ENCODE data around the gene FXN.
"Not testable (repeated sequence)": the region's sequence is repeated elsewhere in the genome, so short reads cannot be mapped to it uniquely, and the experiment has no call there.

DNA sequence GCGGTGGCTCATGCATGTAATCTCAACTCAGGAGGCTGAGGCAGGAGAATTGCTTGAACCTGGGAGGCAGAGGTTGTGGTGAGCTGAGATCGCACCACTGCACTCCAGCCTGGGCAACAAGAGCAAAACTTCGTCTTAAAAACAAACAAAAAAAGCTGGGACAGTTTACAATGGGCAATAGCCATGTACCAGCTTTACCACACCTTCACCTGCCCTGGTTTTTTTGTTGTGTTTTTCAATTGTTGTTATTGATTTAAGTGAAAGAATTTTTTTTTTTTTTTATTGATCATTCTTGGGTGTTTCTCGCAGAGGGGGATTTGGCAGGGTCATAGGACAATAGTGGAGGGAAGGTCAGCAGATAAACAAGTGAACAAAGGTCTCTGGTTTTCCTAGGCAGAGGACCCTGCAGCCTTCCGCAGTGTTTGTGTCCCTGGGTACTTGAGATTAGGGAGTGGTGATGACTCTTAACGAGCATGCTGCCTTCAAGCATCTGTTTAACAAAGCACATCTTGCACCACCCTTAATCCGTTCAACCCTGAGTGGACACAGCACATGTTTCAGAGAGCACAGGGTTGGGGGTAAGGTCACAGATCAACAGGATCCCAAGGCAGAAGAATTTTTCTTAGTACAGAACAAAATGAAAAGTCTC lies 67.9 kb downstream of the FXN start:
- not testable (repeated sequence) for TF ChIP-seq POLR2AphosphoS5, POLR2A (IDR thresholded peaks at IDR 0.05; ENCODE audit: low read depth, low read length)
